22Rv1 (cell line): ENCODE data around the gene EFCAB13.

Source experiments
- H3K27ac ChIP-seq: fragments of 450-650 bp; 2 replicates; pipeline ENCODE4 v1.5.1; 2017
- ZFX ChIP-seq: fragments of 450-650 bp; IDR thresholded peaks from 2 replicates; pipeline ENCODE4 v1.6.1; 2017; ENCODE audit warnings: antibody characterized with exemption, borderline replicate concordance
- TF ChIP-seq, protein P1 (sequence below): fragments of 450-650 bp; IDR thresholded peaks from 2 replicates; pipeline ENCODE4 v1.5.1; 2017; ENCODE audit warnings: mild to moderate bottlenecking

The EFCAB13 gene

GRCh38 chr17:47332287-47332686 lies 8.5 kb downstream of the EFCAB13 start:
- TF ChIP-seq, protein P1, sequence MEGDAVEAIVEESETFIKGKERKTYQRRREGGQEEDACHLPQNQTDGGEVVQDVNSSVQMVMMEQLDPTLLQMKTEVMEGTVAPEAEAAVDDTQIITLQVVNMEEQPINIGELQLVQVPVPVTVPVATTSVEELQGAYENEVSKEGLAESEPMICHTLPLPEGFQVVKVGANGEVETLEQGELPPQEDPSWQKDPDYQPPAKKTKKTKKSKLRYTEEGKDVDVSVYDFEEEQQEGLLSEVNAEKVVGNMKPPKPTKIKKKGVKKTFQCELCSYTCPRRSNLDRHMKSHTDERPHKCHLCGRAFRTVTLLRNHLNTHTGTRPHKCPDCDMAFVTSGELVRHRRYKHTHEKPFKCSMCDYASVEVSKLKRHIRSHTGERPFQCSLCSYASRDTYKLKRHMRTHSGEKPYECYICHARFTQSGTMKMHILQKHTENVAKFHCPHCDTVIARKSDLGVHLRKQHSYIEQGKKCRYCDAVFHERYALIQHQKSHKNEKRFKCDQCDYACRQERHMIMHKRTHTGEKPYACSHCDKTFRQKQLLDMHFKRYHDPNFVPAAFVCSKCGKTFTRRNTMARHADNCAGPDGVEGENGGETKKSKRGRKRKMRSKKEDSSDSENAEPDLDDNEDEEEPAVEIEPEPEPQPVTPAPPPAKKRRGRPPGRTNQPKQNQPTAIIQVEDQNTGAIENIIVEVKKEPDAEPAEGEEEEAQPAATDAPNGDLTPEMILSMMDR = no peak
- TF ChIP-seq ZFX = no peak

GRCh38 chr17:47335101-47335936 lies 11.6 kb downstream of the EFCAB13 start:
- TF ChIP-seq ZFX = no peak
- TF ChIP-seq, protein P1 = no peak
- H3K27ac ChIP-seq = no peak overlapping the region

More at GRCh38 chr17:47332287-47332686, 8.5 kb downstream of the EFCAB13 start:
- H3K27ac ChIP-seq = no peak overlapping the region

- TF ChIP-seq ZFX = no peak
- TF ChIP-seq, protein P1 = no peak
- H3K27ac ChIP-seq = no peak overlapping the region
Measured at GRCh38 chr17:47338026-47338425, 14.3 kb downstream of the EFCAB13 start.

DNA sequence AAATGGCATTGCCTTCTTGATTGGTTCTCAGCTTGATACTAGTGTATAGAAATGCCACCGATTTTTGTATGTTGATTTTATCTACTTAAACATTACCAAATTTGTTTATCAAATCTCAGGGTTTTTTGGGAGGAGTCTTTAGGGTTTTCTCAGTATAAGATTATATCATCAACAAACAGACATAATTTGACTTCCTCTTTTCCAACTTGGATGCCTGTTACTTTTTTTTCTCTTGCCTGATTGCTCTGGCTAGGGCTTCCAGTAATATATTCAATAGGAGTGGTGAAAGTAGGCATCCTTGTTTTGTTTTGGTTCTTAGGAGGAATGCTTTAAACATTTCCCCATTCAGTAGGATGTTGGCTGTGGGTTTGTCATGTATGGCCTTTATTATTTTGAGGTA lies 29.1 kb downstream of the EFCAB13 start:
- TF ChIP-seq ZFX = no peak
- TF ChIP-seq, protein P1 = no peak

GRCh38 chr17:47358652-47359051 lies 34.9 kb downstream of the EFCAB13 start:
- TF ChIP-seq ZFX = no peak
- TF ChIP-seq, protein P1 = no peak
- no peak overlapping the region for H3K27ac ChIP-seq

More for the DNA sequence above, 29.1 kb downstream of the EFCAB13 start:
- H3K27ac ChIP-seq = no peak overlapping the region

GRCh38 chr17:47363171-47363570 lies 39.4 kb downstream of the EFCAB13 start:
- no peak overlapping the region for H3K27ac ChIP-seq
- TF ChIP-seq, protein P1 = no peak
- no peak for TF ChIP-seq ZFX

DNA sequence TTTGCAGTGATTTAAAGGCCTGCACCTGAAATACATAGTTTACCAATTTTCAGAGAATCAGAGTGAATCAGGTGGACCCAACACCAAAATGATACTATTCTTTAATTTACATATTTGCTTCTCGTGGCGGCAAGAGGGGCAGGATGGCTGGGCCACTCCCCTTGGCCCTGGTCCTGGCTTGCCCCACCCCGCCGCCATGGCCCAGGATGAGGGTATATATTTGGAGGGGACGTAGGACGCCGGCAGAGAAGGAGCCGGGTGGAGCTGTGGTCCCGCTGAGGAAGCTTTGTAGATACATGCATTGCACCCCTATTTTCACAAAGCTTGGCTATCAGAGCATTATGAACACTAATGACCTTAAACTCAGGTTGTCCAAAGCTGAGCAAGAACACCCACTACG lies 43.5 kb downstream of the EFCAB13 start:
- H3K27ac ChIP-seq = no peak overlapping the region

More for the DNA sequence above, 43.5 kb downstream of the EFCAB13 start:
- TF ChIP-seq, protein P1 = no peak
- TF ChIP-seq ZFX = no peak
